GM10847 (cell line): ENCODE measurements around the gene MAP2K2.

ENCODE experiments used
- POLR2A ChIP-seq: IDR thresholded peaks from 2 replicates; pipeline ENCODE4 v1.6.1; 2011; ENCODE audit not compliant: insufficient read length; ENCODE audit errors: extremely low read depth

The MAP2K2 gene

GRCh38 chr19:4061683-4062418, 62.1 kb downstream of the MAP2K2 start:
- TF ChIP-seq POLR2A, result no peak

DNA sequence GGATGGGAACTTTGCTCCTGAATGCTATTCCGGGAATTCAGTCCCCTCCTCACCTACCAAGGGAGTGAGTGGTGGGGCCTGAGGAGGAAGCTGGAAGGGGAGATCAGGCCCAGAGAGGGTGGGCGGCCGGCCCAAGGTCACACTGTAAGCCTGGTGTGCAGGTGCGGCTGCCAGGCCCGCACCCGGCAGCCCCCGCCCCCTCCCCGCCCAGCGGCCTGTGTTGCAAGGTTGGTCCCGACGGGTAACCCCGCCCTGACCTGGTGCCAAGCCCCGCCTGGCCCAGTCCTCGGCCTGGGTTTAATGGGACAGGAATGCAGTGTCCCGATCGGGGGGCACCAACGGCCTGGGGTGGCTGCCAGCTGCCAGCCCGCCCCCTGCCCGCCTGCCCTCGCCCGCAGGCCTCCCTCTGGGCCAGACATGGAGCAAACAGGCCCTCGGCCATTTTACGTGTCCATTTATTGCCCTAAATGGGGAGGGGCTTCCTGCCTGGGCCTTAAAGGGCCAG, 62.7 kb downstream of the MAP2K2 start:
- no peak for TF ChIP-seq POLR2A

DNA sequence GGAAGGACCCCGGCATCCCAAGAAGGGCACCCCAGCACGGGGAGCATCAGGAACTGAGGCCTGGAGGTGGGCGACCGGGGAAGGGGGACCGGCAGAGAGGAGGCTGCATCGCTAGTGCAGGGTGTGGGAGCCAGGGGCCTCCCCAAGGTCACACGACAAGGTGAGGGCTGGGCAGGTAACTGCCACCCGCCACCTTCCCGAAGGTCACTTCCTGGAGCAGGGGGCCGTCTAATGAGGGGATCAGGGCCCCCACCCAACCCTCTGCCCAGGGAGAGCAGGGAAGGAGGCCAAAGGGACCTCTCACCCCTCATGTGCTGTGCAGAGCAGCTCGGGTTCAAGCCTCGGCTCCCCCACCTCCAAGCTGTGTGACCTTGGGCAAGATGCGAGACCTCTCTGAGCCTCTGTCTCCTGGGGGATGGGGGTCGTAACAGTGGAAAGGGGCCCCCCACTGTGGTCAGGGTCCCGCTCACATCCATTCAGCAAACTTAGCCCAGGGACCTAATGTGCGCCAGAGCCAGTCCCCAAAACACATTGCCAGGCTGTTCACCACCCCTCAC, 63.2 kb downstream of the MAP2K2 start:
- no peak for TF ChIP-seq POLR2A

GRCh38 chr19:4059891-4060620, 63.9 kb downstream of the MAP2K2 start:
- no peak for TF ChIP-seq POLR2A

- TF ChIP-seq POLR2A, result no peak
Observed at GRCh38 chr19:4059453-4059871, 64.5 kb downstream of the MAP2K2 start.

- no peak for TF ChIP-seq POLR2A
Observed at GRCh38 chr19:4058693-4059452, 65.0 kb downstream of the MAP2K2 start.

GRCh38 chr19:4057931-4058692, 65.8 kb downstream of the MAP2K2 start:
- no peak for TF ChIP-seq POLR2A

- TF ChIP-seq POLR2A, result no peak
Observed at GRCh38 chr19:4055209-4055552, 68.7 kb downstream of the MAP2K2 start.

- TF ChIP-seq POLR2A, result no peak
Observed at GRCh38 chr19:4054441-4055208, 69.3 kb downstream of the MAP2K2 start.

GRCh38 chr19:4053423-4054324, 70.2 kb downstream of the MAP2K2 start:
- TF ChIP-seq POLR2A, result no peak

DNA sequence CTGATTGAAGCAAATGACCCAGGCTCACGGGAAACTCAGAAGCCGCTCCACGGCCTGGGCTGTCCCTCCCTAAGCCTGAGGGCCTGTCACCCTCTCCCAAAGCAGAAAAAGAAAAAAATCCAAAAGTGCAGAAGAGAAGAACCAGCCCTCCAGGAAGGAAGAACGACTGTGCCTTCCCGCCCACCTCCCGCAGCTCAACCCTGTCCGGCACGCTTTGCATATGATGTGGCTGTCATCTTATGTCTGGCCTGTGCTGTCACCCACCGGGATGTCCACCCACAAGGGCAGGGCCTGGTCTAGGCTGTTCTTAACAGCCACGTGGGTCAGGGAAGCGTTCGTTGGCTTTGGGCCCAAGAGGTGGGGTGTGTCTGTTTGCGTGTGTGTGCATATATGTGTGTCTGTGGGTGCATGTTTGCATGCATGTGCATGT, 70.9 kb downstream of the MAP2K2 start:
- TF ChIP-seq POLR2A, result no peak

DNA sequence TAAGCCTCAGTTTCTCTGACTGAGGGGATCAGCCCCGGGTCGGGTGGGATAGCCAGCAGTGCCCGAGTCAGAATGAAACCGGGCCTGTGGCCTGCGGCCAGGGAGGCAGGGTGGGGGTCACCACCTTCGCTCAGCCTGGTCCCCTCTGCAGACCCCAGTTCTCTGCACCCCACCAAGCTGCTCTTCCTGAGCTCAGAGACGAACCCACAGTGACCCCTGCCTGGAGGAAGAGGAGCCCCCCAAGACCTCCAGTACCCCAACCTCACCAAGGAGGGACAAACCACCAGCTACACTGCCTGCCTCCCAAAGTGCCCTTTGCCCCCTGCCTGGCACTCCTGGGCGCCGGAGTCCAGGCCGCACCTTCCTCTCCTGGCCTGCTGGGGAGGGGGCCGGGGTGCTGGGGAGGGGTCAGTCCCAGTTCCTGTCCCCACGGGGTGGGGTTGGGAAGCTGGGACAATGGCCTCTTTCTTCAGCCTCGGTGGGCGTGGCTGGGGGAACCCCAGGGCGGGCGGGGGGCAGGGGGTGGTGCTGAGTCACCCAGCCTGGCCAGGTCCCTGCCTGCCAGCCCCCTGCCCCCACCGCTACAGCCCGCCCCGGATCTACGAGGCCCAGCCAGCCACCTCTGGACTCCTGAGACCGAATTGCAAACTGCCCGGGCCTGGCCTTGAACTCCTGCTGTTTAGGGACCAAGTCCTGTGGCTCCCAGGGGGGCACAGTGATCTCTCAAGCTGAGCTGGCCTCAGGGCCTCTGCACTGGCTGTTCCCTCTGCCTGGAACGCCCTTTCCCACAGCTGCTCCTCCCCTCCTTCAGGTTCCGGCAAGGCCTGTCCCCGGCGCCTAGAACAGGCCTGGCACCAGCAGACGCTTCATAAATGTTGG, 71.6 kb downstream of the MAP2K2 start:
- no peak for TF ChIP-seq POLR2A
